Endodermal cell (in vitro differentiated cells): ENCODE results near the gene ACBD5. TPM values are rescaled to one million over a fixed set of nuclear protein-coding genes. Genes with fewer than 3 reads are reported as not detected.

Experiments used
- DNase-seq: peaks from one replicate; pipeline ENCODE4 v3.0.0-alpha.2; 2017
- H3K27ac ChIP-seq: 2 replicates; pipeline ENCODE4 v1.5.1; 2013; ENCODE audit warnings: mild to moderate bottlenecking, low read depth, low read length, moderate library complexity
- H3K27me3 ChIP-seq: 2 replicates; pipeline ENCODE4 v1.6.1; 2013; ENCODE audit warnings: mild to moderate bottlenecking, low read length, moderate library complexity; ENCODE audit not compliant: insufficient read depth, control insufficient read depth, poor library complexity, severe bottlenecking
- H3K36me3 ChIP-seq: 2 replicates; pipeline ENCODE4 v1.7.0; 2013; ENCODE audit warnings: mild to moderate bottlenecking, low read length, moderate library complexity; ENCODE audit not compliant: control insufficient read depth, insufficient read depth
- H3K4me1 ChIP-seq: one replicate; pipeline ENCODE4 v1.7.0; 2013; ENCODE audit warnings: low read length; ENCODE audit not compliant: control insufficient read depth, insufficient read depth
- H3K4me3 ChIP-seq: 2 replicates; pipeline ENCODE4 v1.5.1; 2013; ENCODE audit warnings: mild to moderate bottlenecking, low read length, moderate library complexity
- H3K9ac ChIP-seq: 2 replicates; pipeline ENCODE4 v1.6.1; 2013; ENCODE audit warnings: mild to moderate bottlenecking, low read length, moderate library complexity; ENCODE audit not compliant: poor library complexity, severe bottlenecking; ENCODE audit errors: extremely low read depth
- H3K9me3 ChIP-seq: 2 replicates; pipeline ENCODE4 v1.6.1; 2013; ENCODE audit warnings: mild to moderate bottlenecking, low read length, moderate library complexity; ENCODE audit not compliant: control insufficient read depth
- H3K27ac Mint-ChIP-seq: 2 replicates; pipeline ENCODE4 v1.8.0; 2020; ENCODE audit warnings: mixed read lengths
- H3K27me3 Mint-ChIP-seq: 2 replicates; pipeline ENCODE4 v1.8.0; 2021; ENCODE audit warnings: mild to moderate bottlenecking, mixed read lengths; ENCODE audit not compliant: insufficient read depth
- H3K36me3 Mint-ChIP-seq: 2 replicates; pipeline ENCODE4 v1.8.0; 2020; ENCODE audit warnings: low read depth, mixed read lengths
- H3K4me1 Mint-ChIP-seq: 2 replicates; pipeline ENCODE4 v1.8.0; 2020; ENCODE audit warnings: mixed read lengths
- H3K4me3 Mint-ChIP-seq: 2 replicates; pipeline ENCODE4 v1.8.0; 2020; ENCODE audit warnings: mild to moderate bottlenecking, moderate library complexity, mixed read lengths
- H3K9me3 Mint-ChIP-seq: 2 replicates; pipeline ENCODE4 v1.8.0; 2020; ENCODE audit warnings: mild to moderate bottlenecking, mixed read lengths
- CTCF ChIP-seq: fragments of 200-600 bp; sonication (generic); conservative IDR thresholded peaks from 2 replicates; pipeline ENCODE4 v1.5.0; 2021; ENCODE audit warnings: antibody characterized with exemption, mild to moderate bottlenecking
- WGBS, 2 experiments: methylation state at CpG; one replicate each; pipeline versions ENCODE4 v1.1.5 to v1.1.7; 2013; ENCODE audit warnings: missing lambda C conversion rate in 2 of 2, mixed read lengths in 1 of 2; ENCODE audit not compliant: insufficient coverage in 1 of 2, insufficient read length in 1 of 2; 5-methylcytosine and 5-hydroxymethylcytosine counted together
- total RNA-seq, 2 donors: library from RNA; stranded (reverse); fragmentation: NEBNext Ultra II Directional in 1 of 2; extraction: Animal tissue kit (Norgen Biotek cat#: 25700) in 1 of 2; gene quantifications; 2 replicates in 1 of 2; 3 replicates in 1 of 2; pipeline ENCODE4 v1.2.1, GENCODE V29; 2021

ACBD5 gene
- total RNA-seq, 2 donors from 2014 or later, result 13.7 to 20.7 TPM

DNA sequence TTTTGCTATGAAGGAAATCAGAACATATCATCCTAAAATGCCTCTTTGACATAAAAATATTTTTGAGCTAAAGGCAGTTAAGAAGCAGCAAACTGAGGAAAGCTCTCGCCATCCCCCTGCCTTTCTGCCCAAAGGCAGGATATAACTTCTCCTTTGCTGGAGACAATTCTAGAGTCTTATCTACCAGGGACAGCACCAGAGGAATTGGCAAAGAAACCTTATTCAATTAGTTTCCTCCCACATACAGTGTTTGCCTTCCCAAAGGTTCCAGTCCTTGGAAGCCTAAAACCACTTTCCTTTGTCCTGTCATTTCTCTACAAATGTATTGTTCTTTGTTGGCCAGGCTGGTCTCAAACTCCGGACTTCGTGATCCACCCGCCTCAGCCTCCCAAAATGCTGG, 51.7 kb downstream of the ACBD5 start:
- H3K27ac ChIP-seq, result no peak overlapping the region

DNA sequence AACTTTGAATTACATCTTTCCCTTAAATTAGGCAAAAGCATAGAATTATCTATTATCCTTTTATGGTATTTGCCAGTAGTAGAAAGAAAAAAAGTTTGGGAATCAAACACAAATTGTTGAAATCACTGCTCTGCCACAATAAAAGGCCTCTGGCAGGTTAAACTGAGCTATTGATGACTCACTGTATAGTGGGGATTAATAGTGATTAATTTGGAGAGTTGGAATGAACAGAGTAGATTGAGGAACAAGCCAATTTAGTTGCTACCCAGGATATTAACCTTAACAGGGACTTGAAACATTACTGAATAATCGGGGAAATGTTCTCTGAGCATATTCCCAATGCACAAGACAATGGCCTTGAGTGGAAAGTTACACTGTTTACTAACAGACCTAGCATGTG, 52.3 kb downstream of the ACBD5 start:
- Histone ChIP-seq H3K9me3 (no peaks in the 10 kb centered on the region), H3K27ac (no peak overlapping the region), H3K36me3 (peaks cover 37% of the 10 kb centered on the region), H3K4me3 (no peak overlapping the region), H3K9ac (no peak overlapping the region), H3K27me3 (no peaks in the 10 kb centered on the region), H3K4me1 (no peaks in the 10 kb centered on the region)
- H3K27ac Mint-ChIP-seq, result no peak overlapping the region
- no peaks in the 10 kb centered on the region for H3K4me1 Mint-ChIP-seq
- 95 to 100% methylated on average over 1 of the region's 1 CpG for WGBS, 2 experiments
- TF ChIP-seq CTCF, result no peak
- no peak overlapping the region for H3K4me3 Mint-ChIP-seq
- no peak for DNase-seq
- no peaks in the 10 kb centered on the region for H3K9me3 Mint-ChIP-seq
- H3K27me3 Mint-ChIP-seq, result no peaks in the 10 kb centered on the region
- peaks cover 30% of the 10 kb centered on the region for H3K36me3 Mint-ChIP-seq

More for the DNA sequence above, 51.7 kb downstream of the ACBD5 start:
- Mint-ChIP-seq H3K27ac (no peak overlapping the region), H3K9me3 (no peaks in the 10 kb centered on the region), H3K4me1 (no peaks in the 10 kb centered on the region), H3K36me3 (peaks cover 27% of the 10 kb centered on the region), H3K27me3 (no peaks in the 10 kb centered on the region), H3K4me3 (no peak overlapping the region)
- no peaks in the 10 kb centered on the region for H3K27me3 ChIP-seq
- H3K4me1 ChIP-seq, result no peaks in the 10 kb centered on the region
- TF ChIP-seq CTCF, result no peak
- 93 to 100% methylated on average over 4 of the region's 4 CpGs for WGBS, 2 experiments
- DNase-seq, result no peak
- H3K4me3 ChIP-seq, result no peak overlapping the region
- no peak overlapping the region for H3K9ac ChIP-seq
- peaks cover 30% of the 10 kb centered on the region for H3K36me3 ChIP-seq
- no peaks in the 10 kb centered on the region for H3K9me3 ChIP-seq

DNA sequence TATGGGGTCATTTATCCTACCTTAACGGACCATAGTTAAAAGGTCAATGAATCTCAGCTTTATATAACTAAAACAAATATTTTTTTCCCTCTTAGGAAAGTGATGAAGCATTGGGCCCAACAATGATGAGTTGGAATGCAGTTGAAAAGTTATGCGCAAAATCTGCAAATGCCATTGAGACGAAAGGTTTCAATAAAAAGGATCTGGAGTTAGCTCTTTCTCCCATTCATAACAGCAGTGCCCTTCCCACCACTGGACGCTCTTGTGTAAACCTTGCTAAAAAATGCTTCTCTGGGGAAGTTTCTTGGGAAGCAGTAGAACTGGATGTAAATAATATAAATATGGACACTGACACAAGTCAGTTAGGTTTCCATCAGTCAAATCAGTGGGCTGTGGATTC, 70.7 kb downstream of the ACBD5 start:
- Histone ChIP-seq H3K27me3 (no peaks in the 10 kb centered on the region), H3K4me3 (no peak overlapping the region), H3K27ac (no peak overlapping the region), H3K9me3 (no peaks in the 10 kb centered on the region), H3K4me1 (no peaks in the 10 kb centered on the region), H3K36me3 (peaks cover 89% of the 10 kb centered on the region), H3K9ac (no peak overlapping the region)
- no peak overlapping the region for H3K27ac Mint-ChIP-seq
- H3K36me3 Mint-ChIP-seq, result peaks cover 65% of the 10 kb centered on the region
- no peak for DNase-seq
- no peaks in the 10 kb centered on the region for H3K4me1 Mint-ChIP-seq
- no peaks in the 10 kb centered on the region for H3K27me3 Mint-ChIP-seq
- 93 to 99% methylated on average over 3 of the region's 4 CpGs for WGBS, 2 experiments
- TF ChIP-seq CTCF, result no peak
- no peaks in the 10 kb centered on the region for H3K9me3 Mint-ChIP-seq
- no peak overlapping the region for H3K4me3 Mint-ChIP-seq
